Measurements from ENCODE around the gene MUC12.

DNA sequence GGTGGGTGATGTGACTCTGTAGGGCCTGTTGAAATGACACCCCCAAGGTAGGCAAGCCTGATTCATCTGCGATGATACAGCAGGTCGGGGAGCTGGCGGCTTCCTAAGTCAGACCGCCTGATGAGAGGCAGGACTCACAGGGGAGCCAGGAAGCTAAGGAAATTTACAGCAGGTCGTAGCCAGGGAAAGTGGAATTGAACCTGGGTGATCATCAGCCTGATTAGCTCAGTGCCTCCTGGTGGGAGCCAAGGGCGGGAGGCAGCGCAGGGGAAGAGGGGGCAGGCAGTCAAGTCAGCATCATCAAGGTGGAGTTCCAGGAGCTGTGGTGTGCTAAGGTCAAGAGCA lies 97.4 kb downstream of the MUC12 start:
- TF ChIP-seq, protein P1, sequence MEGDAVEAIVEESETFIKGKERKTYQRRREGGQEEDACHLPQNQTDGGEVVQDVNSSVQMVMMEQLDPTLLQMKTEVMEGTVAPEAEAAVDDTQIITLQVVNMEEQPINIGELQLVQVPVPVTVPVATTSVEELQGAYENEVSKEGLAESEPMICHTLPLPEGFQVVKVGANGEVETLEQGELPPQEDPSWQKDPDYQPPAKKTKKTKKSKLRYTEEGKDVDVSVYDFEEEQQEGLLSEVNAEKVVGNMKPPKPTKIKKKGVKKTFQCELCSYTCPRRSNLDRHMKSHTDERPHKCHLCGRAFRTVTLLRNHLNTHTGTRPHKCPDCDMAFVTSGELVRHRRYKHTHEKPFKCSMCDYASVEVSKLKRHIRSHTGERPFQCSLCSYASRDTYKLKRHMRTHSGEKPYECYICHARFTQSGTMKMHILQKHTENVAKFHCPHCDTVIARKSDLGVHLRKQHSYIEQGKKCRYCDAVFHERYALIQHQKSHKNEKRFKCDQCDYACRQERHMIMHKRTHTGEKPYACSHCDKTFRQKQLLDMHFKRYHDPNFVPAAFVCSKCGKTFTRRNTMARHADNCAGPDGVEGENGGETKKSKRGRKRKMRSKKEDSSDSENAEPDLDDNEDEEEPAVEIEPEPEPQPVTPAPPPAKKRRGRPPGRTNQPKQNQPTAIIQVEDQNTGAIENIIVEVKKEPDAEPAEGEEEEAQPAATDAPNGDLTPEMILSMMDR (IDR thresholded peaks at IDR 0.05; ENCODE audit: insufficient read depth, low read length) = no peak
- TF ChIP-seq, protein P2, sequence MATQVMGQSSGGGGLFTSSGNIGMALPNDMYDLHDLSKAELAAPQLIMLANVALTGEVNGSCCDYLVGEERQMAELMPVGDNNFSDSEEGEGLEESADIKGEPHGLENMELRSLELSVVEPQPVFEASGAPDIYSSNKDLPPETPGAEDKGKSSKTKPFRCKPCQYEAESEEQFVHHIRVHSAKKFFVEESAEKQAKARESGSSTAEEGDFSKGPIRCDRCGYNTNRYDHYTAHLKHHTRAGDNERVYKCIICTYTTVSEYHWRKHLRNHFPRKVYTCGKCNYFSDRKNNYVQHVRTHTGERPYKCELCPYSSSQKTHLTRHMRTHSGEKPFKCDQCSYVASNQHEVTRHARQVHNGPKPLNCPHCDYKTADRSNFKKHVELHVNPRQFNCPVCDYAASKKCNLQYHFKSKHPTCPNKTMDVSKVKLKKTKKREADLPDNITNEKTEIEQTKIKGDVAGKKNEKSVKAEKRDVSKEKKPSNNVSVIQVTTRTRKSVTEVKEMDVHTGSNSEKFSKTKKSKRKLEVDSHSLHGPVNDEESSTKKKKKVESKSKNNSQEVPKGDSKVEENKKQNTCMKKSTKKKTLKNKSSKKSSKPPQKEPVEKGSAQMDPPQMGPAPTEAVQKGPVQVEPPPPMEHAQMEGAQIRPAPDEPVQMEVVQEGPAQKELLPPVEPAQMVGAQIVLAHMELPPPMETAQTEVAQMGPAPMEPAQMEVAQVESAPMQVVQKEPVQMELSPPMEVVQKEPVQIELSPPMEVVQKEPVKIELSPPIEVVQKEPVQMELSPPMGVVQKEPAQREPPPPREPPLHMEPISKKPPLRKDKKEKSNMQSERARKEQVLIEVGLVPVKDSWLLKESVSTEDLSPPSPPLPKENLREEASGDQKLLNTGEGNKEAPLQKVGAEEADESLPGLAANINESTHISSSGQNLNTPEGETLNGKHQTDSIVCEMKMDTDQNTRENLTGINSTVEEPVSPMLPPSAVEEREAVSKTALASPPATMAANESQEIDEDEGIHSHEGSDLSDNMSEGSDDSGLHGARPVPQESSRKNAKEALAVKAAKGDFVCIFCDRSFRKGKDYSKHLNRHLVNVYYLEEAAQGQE (IDR thresholded peaks at IDR 0.05; ENCODE audit: insufficient replicate concordance, low read depth) = no peak

Data from HL-60 (cell line).